Stimulated activated CD4-positive, alpha-beta T cell treated with anti-CD3 and anti-CD28 coated beads, TNF-alpha, amount 100 ng/mL, for 24 hours (primary cell): ENCODE results near the gene EPG5.
A peak's percentile ranks its signal among the peaks of the same experiment; 100 is the strongest.
"Not testable (repeated sequence)": the region's sequence is repeated elsewhere in the genome, so short reads cannot be mapped to it uniquely, and the experiment has no call there.

Experiments used
- DNase-seq, 3 experiments: peaks; one replicate each; pipeline ENCODE4 v3.0.0-alpha.2; 2020; ENCODE audit warnings: low read depth in 3 of 3

Gene EPG5

DNA sequence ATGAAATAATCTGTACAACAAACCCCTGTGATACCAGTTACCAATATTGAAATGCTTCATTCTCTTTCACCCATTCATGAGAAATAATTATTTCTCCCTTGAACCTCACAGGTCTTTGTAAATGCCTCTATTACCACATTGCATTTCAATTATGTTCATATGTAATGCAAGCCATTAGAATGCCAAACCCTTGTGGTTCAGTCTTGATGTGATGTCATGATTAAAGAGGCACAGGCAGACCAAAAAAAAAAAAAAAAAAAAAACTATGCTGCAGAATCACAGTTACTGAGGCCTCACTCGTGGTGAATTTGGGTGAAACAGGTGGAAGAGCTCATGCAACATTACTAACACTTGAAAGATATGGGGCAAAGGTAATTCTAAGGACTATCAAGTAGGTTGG lies 9.4 kb upstream of the EPG5 start:
- DNase-seq = no peak

DNA sequence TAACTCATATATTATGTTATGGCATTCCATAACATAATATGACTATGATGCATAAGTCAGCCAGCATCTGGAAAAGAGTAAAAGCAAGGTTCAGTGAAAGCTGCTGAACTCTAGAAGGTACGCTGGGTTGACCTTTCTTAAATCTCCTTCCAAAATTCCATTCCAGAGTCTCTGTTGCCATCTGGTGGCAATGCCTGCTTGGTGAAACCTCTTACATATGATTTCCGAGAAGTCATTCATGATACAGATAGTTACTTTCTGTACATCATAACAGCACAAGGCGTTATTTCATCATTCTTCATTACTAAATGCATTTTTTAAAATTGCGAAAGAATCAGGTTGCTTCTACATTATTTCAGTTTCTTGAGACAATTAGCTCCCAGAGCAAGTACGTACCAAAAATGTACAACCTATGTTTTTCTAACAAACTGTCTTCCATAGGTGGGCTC lies 7.0 kb upstream of the EPG5 start:
- DNase-seq = peak; percentile 35 to 48 (median 41)

DNA sequence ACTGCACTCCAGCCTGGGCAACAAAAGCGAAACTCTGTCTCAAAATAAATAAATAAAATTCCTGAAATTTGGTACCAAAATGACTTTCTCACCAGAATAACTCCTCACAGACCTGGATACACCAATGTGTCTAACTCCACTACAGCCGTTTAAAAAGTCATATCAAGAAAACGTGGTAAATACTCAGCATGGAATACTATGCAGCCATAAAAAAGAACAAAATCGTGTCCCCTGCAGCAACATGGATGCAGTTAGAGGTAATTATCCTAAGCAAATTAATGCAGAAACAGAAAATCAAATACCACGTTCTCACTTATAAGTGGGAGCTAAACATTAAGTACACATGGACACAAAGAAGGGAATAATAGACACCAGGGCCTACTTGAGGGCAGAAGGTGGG lies 2.2 kb downstream of the EPG5 start:
- not testable (repeated sequence) for DNase-seq

GRCh38 chr18:45962866-45963265 lies 4.3 kb downstream of the EPG5 start:
- DNase-seq = no peak

DNA sequence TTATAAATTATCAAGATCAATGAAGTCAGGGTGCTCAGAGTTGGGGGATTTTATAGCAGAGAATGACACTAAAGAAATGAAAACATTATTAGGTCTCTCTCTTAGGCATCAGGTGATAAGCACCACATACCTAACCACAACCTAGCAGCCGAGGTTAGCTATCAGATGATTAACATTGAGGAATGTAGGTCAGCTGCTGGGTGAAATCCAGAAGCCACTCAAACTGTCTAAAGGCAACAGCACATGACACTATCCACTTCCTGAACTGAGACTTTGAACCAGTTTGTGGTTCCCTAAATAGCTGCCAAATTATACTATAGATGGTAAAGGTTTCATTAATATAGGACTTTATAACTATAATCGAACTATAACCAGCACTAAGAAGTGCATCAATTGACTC lies 4.7 kb downstream of the EPG5 start:
- DNase-seq = peak in 1 of 3 experiments; percentile 15

DNA sequence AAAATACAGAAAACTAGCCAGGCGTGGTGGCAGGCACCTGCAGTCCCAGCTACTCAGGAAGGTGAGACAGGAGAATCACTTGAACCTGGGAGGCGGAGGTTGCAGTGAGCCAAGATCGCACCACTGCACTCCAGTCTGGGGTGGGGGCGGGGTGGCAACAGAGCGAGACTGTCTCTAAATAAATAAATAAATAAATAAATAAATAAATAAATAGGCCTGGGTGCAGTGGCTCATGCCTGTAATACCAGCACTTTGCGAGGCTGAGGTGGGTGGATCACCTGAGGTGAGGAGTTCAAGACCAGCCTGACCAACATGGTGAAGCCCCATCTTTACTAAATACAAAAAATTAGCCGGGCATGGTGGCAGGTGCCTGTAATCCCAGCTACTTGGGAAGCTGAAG lies 7.6 kb downstream of the EPG5 start:
- not testable (repeated sequence) for DNase-seq

GRCh38 chr18:45958730-45959129 lies 8.4 kb downstream of the EPG5 start:
- no peak for DNase-seq

- no peak for DNase-seq
These were observed 9.1 kb downstream of the EPG5 start for GRCh38 chr18:45958027-45958426.

GRCh38 chr18:45957100-45957499 lies 10.0 kb downstream of the EPG5 start:
- DNase-seq = no peak

- no peak for DNase-seq
These were observed 12.8 kb downstream of the EPG5 start for GRCh38 chr18:45954070-45954934.

GRCh38 chr18:45951016-45951714 lies 16.0 kb downstream of the EPG5 start:
- no peak for DNase-seq

DNA sequence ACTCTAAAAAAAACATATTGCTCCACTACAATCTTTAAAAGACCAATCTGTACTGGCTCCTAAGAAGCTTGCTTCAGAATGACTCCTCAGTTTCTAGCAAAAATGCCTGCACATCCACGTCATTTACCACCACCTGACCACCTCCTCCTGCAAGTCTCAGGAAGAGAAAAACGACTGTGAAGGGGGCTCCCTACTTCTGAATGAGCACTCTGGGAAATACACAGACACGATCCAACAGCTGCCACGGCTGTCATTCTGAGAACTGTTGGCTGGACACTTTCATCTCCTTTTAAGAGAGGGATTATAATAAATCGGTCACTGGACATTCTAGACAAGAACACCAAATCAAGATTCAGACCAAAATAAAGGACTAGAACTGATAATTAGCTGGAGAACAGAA lies 21.5 kb downstream of the EPG5 start:
- DNase-seq = no peak

DNA sequence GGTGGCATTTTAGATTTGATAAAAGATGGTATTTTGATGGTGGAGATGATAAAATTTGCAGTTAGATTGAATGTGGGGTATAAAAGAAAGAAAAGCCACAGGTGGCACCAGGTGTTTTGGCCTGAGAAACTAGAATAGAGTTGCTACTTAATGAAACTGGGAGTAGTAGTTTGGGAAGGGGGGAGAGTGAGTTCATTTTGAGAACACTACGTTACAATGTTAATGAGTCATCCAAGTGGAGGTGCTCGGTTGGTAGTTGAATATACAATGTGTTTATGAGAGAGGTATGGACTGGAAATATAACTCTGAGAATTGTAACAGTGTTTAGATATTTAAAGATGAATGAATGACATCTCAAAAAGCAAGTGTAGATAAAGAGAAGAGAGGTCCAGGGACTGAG lies 26.4 kb downstream of the EPG5 start:
- DNase-seq = no peak

DNA sequence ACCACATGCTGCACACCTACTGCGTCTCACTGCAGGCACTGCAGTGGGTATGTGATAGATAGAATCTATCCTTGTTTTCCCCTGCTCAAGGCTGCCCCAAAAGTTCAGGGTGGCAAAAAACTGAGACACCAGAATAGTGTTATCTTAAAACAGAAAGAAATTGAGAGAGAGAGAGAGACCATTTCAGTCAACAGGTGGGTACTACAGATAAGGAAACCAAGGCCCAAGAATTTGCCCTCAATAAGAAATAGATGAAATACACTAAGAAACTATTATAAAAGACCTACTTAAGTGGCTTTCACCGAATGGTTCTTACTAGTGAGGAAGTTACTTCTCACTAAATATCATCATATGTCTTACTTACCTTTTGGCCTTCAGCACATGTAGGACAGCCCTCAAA lies 27.9 kb downstream of the EPG5 start:
- no peak for DNase-seq

- no peak for DNase-seq
These were observed 28.6 kb downstream of the EPG5 start for GRCh38 chr18:45938488-45938935.

GRCh38 chr18:45935591-45936335 lies 31.4 kb downstream of the EPG5 start:
- DNase-seq = no peak

DNA sequence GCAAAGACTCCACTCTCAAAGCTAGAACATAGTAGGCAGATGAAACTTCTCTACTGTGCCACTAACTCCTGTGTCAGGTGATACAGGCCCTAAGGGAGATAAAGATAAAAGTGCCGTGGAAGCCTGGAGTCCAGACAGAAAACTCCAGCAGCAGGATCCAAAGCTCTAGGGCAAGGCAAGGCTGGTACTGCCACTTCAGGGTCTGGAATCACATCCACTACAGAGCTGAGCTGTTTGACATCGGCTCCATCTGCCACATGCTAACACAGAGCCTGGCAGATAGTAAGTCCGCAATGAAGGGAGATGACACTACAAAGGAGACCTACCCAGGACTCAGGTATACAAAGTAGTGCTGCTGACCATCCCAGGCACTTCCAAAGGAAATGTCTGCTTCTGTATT lies 34.4 kb downstream of the EPG5 start:
- no peak for DNase-seq

DNA sequence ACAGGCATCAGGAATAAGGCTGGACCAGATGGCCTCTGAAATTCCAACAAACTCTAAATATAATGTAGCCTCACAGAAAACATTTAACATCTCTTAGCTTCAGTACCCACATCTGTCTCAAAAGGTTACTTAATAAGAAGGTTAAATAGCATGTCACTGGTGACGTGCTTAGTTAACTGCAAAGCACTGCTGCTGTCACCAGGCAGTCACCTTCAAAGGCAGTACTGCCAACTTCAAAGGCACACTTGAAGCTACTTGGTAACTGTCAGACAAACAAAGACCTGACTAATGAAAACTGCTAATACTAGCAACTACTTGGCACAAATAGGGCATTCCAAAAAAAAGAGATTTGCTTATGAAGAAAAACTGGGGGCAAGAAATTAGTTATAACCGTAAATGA lies 36.2 kb downstream of the EPG5 start:
- no peak for DNase-seq

DNA sequence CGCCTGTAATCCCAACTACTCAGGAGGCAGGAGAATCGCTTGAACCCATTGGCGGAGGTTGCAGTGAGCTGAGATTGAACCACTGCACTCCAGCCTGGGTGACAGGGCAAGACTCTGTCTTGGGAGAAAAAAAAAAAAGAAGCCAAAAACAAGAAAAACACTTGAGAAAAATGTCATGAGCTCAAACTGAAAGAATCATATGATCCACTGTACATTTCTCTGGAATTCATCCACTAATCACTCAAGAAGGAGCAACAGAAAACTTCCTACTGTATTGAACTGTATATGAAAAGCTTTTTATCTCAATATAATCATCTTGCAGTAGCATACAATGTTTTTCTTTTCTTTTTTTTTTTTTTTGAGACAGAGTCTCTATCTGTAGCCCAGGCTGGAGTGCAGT lies 40.4 kb downstream of the EPG5 start:
- DNase-seq = no peak

GRCh38 chr18:45926085-45926484 lies 41.0 kb downstream of the EPG5 start:
- DNase-seq = no peak

DNA sequence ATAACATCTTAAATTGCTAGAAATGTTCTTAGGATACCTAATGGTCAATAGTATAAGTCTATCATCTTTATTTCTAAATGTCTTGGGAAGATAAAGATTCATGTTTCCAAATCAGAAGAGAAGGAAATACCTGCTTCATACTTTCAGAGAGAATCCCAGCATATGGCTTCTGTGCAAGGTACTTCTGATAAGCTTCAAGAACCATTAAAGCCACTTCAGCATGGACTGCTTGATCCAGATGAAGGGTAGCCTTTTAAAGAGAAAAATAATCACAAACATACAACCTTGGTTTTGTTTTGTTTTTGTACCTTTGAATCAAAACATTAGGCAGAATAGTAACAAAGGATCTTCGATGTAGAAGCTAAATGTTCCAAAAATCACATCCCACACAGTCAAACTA lies 44.0 kb downstream of the EPG5 start:
- no peak for DNase-seq

DNA sequence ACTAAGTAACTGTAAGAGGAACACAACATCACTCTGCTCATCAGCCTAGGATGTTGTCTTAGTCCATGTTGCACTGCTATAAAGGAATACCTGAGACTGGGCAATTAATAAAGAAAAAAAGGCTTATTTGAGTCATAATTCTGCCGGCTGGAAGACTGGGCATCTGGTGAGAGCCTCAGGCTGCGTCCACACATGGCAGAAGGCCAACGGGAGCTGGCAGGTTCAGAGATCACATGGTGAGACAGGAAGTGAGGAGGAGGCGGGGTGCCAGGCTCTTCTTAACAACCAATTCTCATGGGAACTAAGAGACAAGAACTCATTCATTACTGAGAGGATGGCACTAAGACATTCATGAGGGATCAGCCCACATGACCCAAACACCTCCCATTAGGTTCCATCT lies 46.8 kb downstream of the EPG5 start:
- DNase-seq = no peak
